Mesenchymal stem cell (in vitro differentiated cells and primary cell): ENCODE results near the gene IKZF2.

Experiments
- DNase-seq: peaks from one replicate; pipeline ENCODE4 v3.0.0-alpha.2; 2013
- H2AFZ ChIP-seq: one replicate; pipeline ENCODE4 v1.6.1; 2013; ENCODE audit warnings: low read depth, mild to moderate bottlenecking, control low read depth, inconsistent platforms, low read length, moderate library complexity
- H2AK5ac ChIP-seq: 2 replicates; pipeline ENCODE4 v1.6.1; 2013; ENCODE audit warnings: low read length, moderate library complexity, mild to moderate bottlenecking, inconsistent platforms; ENCODE audit not compliant: severe bottlenecking
- H2BK120ac ChIP-seq: one replicate; pipeline ENCODE4 v1.6.1; 2013; ENCODE audit warnings: low read depth, mild to moderate bottlenecking, inconsistent platforms, low read length, moderate library complexity
- H2BK12ac ChIP-seq, 2 experiments: one replicate each; pipeline ENCODE4 v1.6.1; 2013; ENCODE audit warnings: inconsistent platforms in 2 of 2, low read length in 2 of 2, mild to moderate bottlenecking in 2 of 2, moderate library complexity in 2 of 2, control low read depth in 1 of 2
- H2BK15ac ChIP-seq: one replicate; pipeline ENCODE4 v1.6.1; 2013; ENCODE audit warnings: mild to moderate bottlenecking, low read depth, inconsistent platforms; ENCODE audit not compliant: poor library complexity, severe bottlenecking
- H2BK5ac ChIP-seq: 2 replicates; pipeline ENCODE4 v1.6.1; 2013; ENCODE audit warnings: low read depth, mild to moderate bottlenecking, low read length, control low read depth, inconsistent platforms; ENCODE audit not compliant: poor library complexity, severe bottlenecking
- H3K14ac ChIP-seq, 2 experiments: one replicate each; pipeline ENCODE4 v1.6.1; 2013; ENCODE audit warnings: inconsistent platforms in 2 of 2, low read length in 2 of 2, control low read depth in 1 of 2, mild to moderate bottlenecking in 1 of 2, moderate library complexity in 1 of 2
- H3K18ac ChIP-seq, 2 experiments: one replicate each; pipeline ENCODE4 v1.6.1; 2013; ENCODE audit warnings: inconsistent platforms in 2 of 2, low read length in 2 of 2, control low read depth in 1 of 2, low read depth in 1 of 2, mild to moderate bottlenecking in 1 of 2
- H3K23ac ChIP-seq, 2 experiments: one replicate each; pipeline ENCODE4 v1.6.1; 2013; ENCODE audit warnings: inconsistent platforms in 2 of 2, low read length in 2 of 2, mild to moderate bottlenecking in 2 of 2, moderate library complexity in 2 of 2, control low read depth in 1 of 2
- H3K27ac ChIP-seq: 2 replicates; pipeline ENCODE4 v1.5.1; 2013; ENCODE audit warnings: mild to moderate bottlenecking, moderate library complexity, low read length, control low read depth, inconsistent platforms; ENCODE audit not compliant: poor library complexity, severe bottlenecking
- H3K27me3 ChIP-seq, 2 experiments: 2 replicates each; pipeline versions ENCODE4 v1.6.1 to v1.7.0; 2013; ENCODE audit warnings: low read length in 2 of 2, mild to moderate bottlenecking in 2 of 2, moderate library complexity in 2 of 2, control low read depth in 1 of 2, inconsistent platforms in 1 of 2; ENCODE audit not compliant: control insufficient read depth in 1 of 2, insufficient read depth in 1 of 2
- H3K36me3 ChIP-seq, 2 experiments: 2 replicates each; pipeline versions ENCODE4 v1.6.1 to v1.7.0; 2013; ENCODE audit warnings: low read length in 2 of 2, control low read depth in 1 of 2, inconsistent platforms in 1 of 2, low read depth in 1 of 2, mild to moderate bottlenecking in 1 of 2; ENCODE audit not compliant: insufficient read depth in 2 of 2, control insufficient read depth in 1 of 2
- H3K4ac ChIP-seq, 2 experiments: one replicate each; pipeline ENCODE4 v1.6.1; 2013; ENCODE audit warnings: inconsistent platforms in 2 of 2, low read length in 2 of 2, mild to moderate bottlenecking in 2 of 2, moderate library complexity in 2 of 2, control low read depth in 1 of 2, low read depth in 1 of 2
- H3K4me1 ChIP-seq: 2 replicates; pipeline ENCODE4 v1.6.1; 2013; ENCODE audit warnings: low read depth, low read length, control low read depth; ENCODE audit not compliant: control insufficient read depth, insufficient read depth
- H3K4me2 ChIP-seq: 2 replicates; pipeline ENCODE4 v1.6.1; 2013; ENCODE audit warnings: low read length, mild to moderate bottlenecking, inconsistent platforms; ENCODE audit not compliant: poor library complexity, severe bottlenecking
- H3K4me3 ChIP-seq, 2 experiments: 2 replicates each; pipeline versions ENCODE4 v1.5.1 to v1.7.0; 2013; ENCODE audit warnings: low read length in 2 of 2, mild to moderate bottlenecking in 2 of 2, control low read depth in 1 of 2, low read depth in 1 of 2; ENCODE audit not compliant: insufficient read depth in 1 of 2
- H3K79me1 ChIP-seq: replicated peaks from 2 replicates; pipeline ENCODE4 v1.6.1; 2013; ENCODE audit warnings: mild to moderate bottlenecking, control low read depth, low read length, inconsistent platforms; ENCODE audit not compliant: poor library complexity, severe bottlenecking
- H3K9ac ChIP-seq: 2 replicates; pipeline ENCODE4 v1.7.0; 2013; ENCODE audit warnings: mild to moderate bottlenecking, low read length, moderate library complexity
- H3K9me3 ChIP-seq: 2 replicates; pipeline ENCODE4 v1.7.0; 2013; ENCODE audit warnings: mild to moderate bottlenecking, low read length; ENCODE audit not compliant: control insufficient read depth
- H4K8ac ChIP-seq: one replicate; pipeline ENCODE4 v1.6.1; 2013; ENCODE audit warnings: inconsistent platforms, mild to moderate bottlenecking, low read length, moderate library complexity
- H4K91ac ChIP-seq: one replicate; pipeline ENCODE4 v1.6.1; 2013; ENCODE audit warnings: mild to moderate bottlenecking, low read length, inconsistent platforms
- WGBS: methylation state at CpG from one replicate; pipeline ENCODE4 v1.1.7; 2013; ENCODE audit warnings: mixed read lengths; 5-methylcytosine and 5-hydroxymethylcytosine counted together

IKZF2 gene

DNA sequence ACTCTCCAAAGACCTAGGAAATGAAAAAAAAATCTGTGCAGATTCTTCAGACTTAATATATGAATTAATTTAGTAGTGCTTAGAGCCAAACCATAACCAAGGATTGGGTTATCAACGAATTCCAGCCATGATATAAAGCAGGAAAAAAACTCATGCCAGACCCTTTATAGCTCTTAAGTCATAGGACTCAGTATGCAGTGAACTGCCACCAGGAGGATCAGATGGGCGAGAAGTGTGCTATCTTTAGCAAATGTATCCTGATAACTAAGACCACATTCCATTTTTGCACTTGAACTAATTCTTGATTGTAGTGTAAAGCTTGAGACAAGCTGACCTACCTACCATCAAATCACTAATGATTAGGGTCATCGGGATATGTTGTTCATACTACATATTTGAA lies 178.1 kb downstream of the IKZF2 start:
- Histone ChIP-seq H3K79me1 (no peaks in the 10 kb centered on the region), H3K18ac (no peak overlapping the region), H2BK12ac (no peak overlapping the region), H3K36me3 (no peaks in the 10 kb centered on the region), H2BK5ac (no peak overlapping the region), H3K23ac (no peak overlapping the region), H3K14ac (no peak overlapping the region), H4K8ac (no peak overlapping the region), H2BK120ac (no peak overlapping the region), H2AFZ (no peak overlapping the region), H4K91ac (no peak overlapping the region), H3K4me1 (no peaks in the 10 kb centered on the region), H2AK5ac (no peak overlapping the region), H3K9me3 (no peaks in the 10 kb centered on the region), H2BK15ac (no peak overlapping the region), H3K9ac (no peak overlapping the region), H3K27ac (no peak overlapping the region), H3K27me3 (no peaks in the 10 kb centered on the region), H3K4ac (no peak overlapping the region), H3K4me2 (no peak overlapping the region), H3K4me3 (no peak overlapping the region)
- WGBS: 68% methylated on average over 2 of the region's 3 CpGs
- no peak for DNase-seq

DNA sequence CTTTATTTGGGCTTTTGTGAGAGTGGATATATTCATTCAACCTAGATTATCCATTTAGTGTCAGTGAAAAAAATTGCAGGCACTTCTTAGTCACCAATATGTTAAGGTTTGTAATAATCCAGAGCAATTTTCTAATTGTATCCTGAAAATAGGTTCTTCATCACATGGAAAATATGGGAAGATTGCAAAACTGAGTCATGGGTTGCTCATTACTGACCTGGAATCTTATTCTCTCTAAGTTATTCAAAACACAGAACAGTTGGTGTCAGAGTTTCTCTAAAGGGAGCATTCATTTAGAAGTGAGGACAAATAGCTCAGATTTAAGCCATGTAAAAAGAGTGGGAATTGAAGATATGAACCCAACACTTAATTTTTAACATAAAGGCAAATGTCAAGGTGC lies 181.3 kb downstream of the IKZF2 start:
- H2BK120ac ChIP-seq: no peak overlapping the region
- no peak overlapping the region for H3K4me3 ChIP-seq
- peak; percentile 39 for DNase-seq
- no peak overlapping the region for H2BK12ac ChIP-seq
- no peak overlapping the region for H2BK5ac ChIP-seq
- H3K27ac ChIP-seq: peak overlapping the region; percentile 7
- H2AK5ac ChIP-seq: no peak overlapping the region
- no peak overlapping the region for H2BK15ac ChIP-seq
- no peak overlapping the region for H3K4ac ChIP-seq
- H3K23ac ChIP-seq: no peak overlapping the region
- no peak overlapping the region for H4K8ac ChIP-seq
- H3K79me1 ChIP-seq: no peaks in the 10 kb centered on the region
- H3K27me3 ChIP-seq: no peaks in the 10 kb centered on the region
- H3K9ac ChIP-seq: peak overlapping the region; percentile 36
- no peak overlapping the region for H2AFZ ChIP-seq
- no peaks in the 10 kb centered on the region for H3K9me3 ChIP-seq
- H3K18ac ChIP-seq: no peak overlapping the region
- no peak overlapping the region for H3K4me2 ChIP-seq
- H3K14ac ChIP-seq: no peak overlapping the region
- no peaks in the 10 kb centered on the region for H3K36me3 ChIP-seq
- H3K4me1 ChIP-seq: no peaks in the 10 kb centered on the region
- H4K91ac ChIP-seq: no peak overlapping the region

DNA sequence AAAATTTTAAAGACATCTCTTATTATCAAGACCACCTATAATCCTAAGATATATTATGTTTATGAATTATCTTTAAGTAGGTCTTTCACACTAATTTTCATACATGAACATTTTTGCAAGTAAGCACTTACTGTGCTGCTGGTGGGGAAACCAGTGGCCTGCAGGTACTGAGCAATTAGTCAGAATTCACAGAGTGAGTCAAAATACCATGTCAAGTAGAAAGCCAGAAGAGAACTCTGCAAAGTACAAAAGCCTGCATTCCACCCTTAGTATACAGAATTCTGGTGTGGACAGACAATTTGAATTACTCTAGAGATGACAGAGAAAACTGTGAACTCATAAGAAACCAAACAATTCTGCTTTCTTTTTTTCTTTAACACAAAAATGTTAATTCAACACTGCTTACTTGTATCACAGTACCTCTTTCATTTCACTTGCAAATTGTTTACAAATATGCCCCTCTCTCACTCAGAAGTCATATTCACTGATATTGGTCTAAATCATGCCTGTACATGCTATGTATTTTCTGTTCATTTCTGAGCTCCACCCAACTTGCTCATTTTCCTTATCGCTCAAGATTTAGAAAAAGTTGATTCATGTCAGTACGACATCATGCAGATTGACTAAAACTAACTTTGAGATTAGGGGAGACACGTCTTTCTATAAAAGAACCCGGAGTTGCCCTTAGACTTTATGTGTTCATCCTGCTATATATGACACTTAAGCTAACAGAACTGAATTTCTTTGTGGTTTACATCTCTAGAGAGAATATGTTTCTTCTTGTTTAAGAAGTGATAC lies 182.9 kb downstream of the IKZF2 start:
- 100% methylated on average over 2 of the region's 4 CpGs for WGBS
- H3K9me3 ChIP-seq: no peaks in the 10 kb centered on the region
- H3K27ac ChIP-seq: no peak overlapping the region

DNA sequence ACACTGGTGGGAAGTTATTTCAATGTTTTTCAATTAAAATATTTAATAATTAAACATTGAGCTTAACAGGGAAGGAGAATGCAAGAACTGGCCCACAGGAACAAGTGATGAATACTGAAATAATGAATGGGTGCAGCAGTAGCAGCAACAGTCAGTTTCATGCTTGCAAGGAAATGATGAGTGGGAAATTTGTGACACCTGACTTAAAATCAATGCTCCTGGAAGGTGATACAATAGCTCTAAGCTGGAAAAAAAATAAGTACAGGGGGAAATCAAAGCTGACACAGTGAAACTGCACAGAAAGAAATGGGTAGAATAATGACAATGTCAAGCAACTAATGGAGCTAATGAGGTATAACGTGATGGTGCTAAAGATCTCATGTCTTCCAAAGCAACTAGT lies 184.5 kb downstream of the IKZF2 start:
- Histone ChIP-seq H3K4me3 (no peak overlapping the region), H3K9me3 (no peaks in the 10 kb centered on the region), H2AK5ac (no peak overlapping the region), H3K9ac (no peak overlapping the region), H2BK120ac (no peak overlapping the region), H2AFZ (no peak overlapping the region), H4K8ac (no peak overlapping the region), H2BK12ac (no peak overlapping the region), H3K4ac (no peak overlapping the region), H2BK5ac (no peak overlapping the region), H3K18ac (no peak overlapping the region), H3K23ac (no peak overlapping the region), H3K27ac (no peak overlapping the region), H3K27me3 (no peaks in the 10 kb centered on the region), H3K14ac (no peak overlapping the region), H3K36me3 (no peaks in the 10 kb centered on the region), H3K79me1 (no peaks in the 10 kb centered on the region), H2BK15ac (no peak overlapping the region), H3K4me1 (no peaks in the 10 kb centered on the region), H3K4me2 (no peak overlapping the region), H4K91ac (no peak overlapping the region)
- DNase-seq: no peak
- no CpG with 5 or more reads among the region's 1 CpG for WGBS

More for the DNA sequence above, 182.9 kb downstream of the IKZF2 start:
- Histone ChIP-seq H4K8ac (no peak overlapping the region), H3K27me3 (no peaks in the 10 kb centered on the region), H3K4me3 (no peak overlapping the region), H3K14ac (no peak overlapping the region), H3K18ac (no peak overlapping the region), H2AK5ac (no peak overlapping the region), H2BK12ac (no peak overlapping the region), H3K36me3 (no peaks in the 10 kb centered on the region), H2BK5ac (no peak overlapping the region), H3K79me1 (no peaks in the 10 kb centered on the region), H2BK15ac (no peak overlapping the region), H3K4ac (no peak overlapping the region), H2BK120ac (no peak overlapping the region), H3K23ac (no peak overlapping the region), H2AFZ (no peak overlapping the region), H3K9ac (no peak overlapping the region), H3K4me1 (no peaks in the 10 kb centered on the region), H3K4me2 (no peak overlapping the region), H4K91ac (no peak overlapping the region)
- no peak for DNase-seq
